ENCODE results near the gene FIGNL1.

The FIGNL1 gene, protein sequence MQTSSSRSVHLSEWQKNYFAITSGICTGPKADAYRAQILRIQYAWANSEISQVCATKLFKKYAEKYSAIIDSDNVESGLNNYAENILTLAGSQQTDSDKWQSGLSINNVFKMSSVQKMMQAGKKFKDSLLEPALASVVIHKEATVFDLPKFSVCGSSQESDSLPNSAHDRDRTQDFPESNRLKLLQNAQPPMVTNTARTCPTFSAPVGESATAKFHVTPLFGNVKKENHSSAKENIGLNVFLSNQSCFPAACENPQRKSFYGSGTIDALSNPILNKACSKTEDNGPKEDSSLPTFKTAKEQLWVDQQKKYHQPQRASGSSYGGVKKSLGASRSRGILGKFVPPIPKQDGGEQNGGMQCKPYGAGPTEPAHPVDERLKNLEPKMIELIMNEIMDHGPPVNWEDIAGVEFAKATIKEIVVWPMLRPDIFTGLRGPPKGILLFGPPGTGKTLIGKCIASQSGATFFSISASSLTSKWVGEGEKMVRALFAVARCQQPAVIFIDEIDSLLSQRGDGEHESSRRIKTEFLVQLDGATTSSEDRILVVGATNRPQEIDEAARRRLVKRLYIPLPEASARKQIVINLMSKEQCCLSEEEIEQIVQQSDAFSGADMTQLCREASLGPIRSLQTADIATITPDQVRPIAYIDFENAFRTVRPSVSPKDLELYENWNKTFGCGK

DNA sequence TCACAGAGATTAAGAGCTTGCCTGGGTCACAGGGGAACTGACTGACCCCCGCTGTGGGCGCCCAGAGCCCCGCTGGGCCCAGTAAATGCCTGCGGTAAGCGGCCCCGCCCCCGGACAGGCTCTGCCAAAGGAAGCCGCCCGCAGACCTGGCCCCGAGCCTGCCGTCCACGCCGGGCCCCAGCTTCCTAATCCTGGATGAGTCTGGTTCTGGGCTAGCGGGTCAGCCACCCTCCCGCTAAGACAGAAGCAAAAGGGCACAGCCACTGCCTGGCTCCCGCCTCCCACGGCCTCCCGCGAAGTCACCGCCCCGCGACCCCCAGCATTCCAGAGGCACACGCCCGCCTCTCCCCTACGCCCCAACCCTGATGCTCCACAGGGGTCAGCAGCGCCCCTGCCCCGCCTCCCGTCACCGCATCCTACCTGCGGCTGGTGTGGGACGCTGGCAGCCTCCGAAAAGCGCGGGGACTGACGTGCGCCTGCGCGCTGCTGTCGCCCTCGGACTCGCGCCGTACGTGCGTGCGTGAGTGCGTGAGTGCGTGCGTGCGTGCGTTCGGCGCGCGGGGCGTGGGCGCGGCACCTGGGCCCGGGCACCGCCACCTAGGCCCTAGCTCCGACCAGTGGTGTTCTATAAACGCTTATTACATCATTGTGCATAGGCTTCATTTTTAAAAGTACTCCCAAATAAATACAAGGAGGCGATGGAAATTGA, at the start of gene FIGNL1:
TSS of gene FIGNL1 (minus strand) at position 470 of the 709 bp plus-strand sequence. CDS start 3,063 bp downstream, outside the sequence.
- DNase-seq = peak; percentile 82

DNA sequence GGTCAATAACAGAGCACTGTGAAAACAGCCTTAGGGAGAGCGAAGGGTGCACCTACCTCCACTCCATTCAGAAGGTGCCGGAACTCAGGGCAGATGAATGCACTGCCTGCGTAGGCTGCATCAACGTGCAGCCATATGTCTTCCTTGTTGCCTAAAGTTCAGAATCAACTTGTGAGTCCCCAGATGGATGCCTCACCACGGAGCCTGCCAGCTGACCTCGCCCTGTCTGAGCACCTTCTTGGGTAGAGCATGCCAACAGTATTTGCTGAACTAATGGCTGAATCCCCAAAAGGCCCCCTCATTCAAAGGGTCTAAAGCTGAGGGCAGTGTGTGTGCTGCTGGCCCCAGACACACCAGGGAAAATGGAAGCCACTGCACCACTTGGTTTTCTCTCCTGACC, 48.9 kb upstream of the FIGNL1 start:
- DNase-seq = no peak

DNA sequence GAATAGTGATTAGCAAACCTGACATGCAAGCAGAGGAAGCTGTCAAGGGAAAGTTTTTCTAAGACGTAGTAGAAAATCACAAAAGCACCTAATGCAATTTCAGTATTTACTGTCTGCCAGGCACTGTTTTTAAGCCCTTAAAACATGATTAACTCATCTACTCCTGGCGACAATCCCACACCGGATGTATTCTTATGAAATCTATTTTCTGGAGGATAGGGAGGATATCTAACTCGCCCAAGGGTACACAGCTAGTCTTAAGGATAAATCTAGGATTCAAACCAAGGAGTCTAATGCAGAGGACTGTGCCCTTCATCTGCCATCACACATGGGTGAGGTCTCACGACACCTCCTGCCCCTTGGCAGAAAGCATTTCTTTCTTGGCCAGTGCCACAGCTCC, 47.8 kb upstream of the FIGNL1 start:
- DNase-seq = no peak

DNA sequence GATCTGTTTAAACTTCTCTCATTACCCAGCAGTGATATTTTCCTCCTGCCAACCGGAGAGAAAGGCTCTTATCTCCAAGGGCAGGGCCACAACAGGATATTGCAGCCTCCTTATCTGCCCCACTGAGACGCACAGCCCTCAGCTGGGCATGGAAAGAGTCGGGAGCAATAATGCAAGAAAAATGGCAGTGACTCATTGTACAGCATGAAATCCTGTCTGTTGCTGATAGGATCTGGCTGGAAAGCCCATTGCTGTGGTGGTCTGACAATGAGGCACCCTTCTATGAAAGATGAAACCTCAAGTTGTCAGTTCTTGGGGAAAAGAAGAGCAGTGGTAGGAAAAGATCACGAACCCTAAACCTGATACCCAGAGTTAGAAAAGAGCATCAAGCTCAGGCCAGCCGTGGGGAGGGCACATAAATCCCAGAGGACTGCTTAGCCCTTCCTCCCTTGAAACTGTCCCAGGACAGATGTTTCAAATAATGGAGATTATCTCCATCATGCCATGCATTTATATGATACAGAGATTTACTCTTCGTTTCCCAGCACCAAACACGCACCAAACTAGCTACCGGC, 47.0 kb upstream of the FIGNL1 start:
- no peak for DNase-seq

DNA sequence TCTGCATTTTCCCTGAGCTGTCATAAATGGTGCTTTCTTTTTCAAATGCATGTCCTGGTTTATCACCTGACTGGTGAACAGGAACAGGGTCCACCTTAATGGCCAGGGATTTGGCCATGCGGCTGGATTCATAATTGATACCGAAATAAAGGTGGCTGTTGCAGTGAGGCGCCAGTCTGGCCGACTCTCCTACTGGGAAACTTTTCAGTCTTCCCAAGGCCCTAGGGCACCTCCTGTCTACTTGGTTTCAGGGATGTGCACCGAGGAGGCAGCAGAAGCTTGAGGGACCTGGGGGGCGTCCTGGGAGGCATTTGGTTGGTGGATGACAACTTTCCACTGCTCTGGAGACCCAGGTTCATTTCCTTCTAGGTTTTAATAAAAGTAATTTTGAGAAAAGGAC, 46.4 kb upstream of the FIGNL1 start:
- DNase-seq = no peak

DNA sequence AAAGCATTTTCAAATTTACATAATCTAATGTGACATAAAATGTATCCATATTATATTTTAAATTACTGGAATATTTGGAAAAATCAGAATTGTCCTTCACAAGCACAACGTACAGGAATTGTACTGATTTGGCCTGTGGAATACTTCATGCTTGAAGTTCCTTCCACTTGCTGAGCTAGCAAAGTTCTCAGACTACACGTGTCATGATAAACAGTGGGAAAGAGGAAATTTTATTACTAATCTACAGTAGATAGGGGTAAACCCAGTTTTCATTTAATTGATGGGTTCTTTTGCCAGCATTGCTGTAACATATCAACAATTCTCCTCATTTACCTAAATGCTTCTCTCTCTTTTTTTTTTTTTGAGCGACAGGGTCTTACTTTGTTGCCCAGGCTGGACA, 45.6 kb upstream of the FIGNL1 start:
- DNase-seq = no peak

DNA sequence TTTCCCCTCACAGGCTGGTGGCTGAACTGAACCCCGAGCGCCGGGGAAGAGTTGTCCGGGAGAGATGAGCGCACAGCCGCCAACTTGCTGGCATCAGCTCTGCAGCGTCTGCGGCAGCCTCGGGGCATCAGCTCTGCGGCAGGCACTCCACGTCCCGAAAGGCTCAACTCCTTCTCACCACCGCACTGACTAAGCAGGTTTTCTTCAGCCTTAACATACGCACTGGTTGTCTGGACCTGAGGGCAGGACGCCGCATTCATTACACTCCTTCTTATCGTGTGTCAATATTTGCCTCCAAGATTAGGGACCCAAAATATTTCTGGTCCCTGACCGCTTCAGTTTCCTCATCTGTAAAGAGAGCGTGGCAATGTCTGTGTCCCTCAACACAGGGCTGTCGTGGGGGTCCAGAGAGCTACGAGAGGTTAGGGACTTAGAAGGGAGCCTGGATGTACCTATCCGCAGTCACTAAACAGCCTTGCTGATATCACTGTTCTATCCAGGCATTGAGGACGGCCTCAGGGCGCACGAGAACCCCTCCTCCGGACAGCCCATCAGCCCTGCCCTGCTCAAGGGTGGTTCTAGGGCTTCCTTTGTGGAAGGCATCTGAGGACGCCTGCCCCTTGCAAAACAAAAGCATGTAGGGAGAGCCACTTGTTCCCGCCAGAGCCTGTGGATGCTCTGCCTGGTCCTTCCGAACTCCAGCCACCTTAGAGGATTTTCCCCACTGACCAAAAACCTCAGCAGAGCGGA, 42.8 kb upstream of the FIGNL1 start:
- DNase-seq = no peak

DNA sequence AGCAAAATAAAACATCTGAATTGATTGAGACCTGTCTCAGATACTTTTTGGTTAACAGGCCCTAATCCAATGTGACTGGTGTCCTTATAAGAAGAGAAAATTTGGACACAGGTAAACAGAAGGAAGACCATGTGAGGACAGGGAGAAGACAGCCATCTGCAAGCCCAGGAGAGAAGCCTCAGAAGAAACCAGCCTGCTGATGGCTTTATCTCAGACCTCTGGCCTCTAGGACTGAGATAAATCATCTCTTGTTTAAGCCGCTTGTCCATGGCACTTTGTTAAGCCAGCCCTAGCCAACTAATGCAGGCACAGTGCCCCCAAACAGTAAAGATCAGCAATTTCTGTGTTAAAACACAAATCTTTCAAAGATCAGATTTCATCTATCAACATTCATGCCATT, 41.8 kb upstream of the FIGNL1 start:
- no peak for DNase-seq

DNA sequence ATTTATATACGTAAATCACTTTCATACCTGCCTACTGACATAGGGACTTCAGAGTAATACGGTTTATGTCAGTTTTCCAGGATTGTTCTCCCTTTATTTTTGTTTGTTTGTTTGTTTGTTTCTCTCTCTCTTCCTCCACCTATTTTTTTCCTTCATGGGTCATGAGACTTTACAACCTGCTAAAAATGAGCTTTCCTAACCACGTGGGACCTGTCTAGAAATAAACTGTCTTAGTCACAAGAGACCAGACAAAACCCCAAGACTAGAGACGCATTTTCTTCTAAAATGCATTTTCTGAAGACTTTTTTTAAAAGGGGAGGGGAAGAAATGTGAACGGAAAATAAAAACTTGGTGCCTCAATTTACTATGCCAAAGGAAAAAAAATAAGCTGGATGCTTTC, 41.1 kb upstream of the FIGNL1 start:
- no peak for DNase-seq

DNA sequence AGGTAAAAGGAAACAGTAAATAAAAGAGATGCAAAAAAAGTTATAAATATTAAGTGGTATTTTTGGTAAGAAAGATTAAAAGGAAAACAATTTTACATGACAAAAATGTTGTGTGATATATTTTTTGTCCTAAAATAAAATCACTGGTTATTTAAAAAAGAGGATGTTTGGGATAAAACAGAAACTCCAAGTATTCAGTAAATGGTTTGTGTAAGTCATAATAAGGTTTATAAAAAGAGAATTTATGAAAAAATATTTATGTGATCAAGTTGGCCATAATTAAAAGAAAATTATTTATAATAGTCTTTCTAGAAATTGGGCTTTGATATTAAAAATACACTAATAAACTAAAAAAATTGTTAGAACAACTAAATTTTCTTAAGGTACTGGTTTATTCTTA, 38.2 kb upstream of the FIGNL1 start:
- no peak for DNase-seq

DNA sequence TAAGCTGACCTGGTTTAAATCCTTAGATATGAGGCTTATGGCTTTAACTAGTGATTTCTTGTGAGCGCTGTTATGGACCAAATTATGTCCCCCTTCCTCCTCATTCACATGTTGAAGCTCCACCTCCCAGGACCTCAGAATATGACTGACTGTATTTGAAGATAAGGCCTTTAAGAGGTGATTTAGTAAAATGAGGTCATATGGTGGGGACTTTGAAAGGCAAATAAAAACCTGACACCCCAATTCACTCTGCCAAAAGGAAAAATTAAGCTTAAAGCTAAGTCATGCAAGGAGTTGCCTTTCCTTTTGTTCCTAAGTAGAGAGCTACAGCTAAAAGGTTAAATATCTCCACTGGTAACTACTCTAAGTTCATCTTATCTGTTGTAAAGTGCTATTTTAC, 36.4 kb upstream of the FIGNL1 start:
- no peak for DNase-seq

DNA sequence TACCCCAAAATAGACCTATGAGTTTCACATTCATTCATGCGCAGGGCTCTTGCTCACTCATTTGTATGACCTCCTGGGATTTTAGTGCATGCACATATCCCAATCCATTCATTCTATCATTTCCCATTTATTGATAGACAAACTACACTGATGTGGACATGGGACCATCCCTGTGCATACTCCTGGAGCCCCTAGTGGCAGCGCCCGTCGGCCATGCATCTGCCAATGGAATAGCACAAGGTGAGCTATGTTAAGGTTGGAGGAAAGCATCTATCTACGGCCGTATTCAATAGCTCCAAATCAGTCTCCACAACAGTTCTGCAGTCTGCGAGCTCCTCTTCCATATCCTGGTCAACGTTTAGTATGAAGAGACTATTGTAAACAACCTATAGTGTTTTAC, 31.7 kb upstream of the FIGNL1 start:
- no peak for DNase-seq

DNA sequence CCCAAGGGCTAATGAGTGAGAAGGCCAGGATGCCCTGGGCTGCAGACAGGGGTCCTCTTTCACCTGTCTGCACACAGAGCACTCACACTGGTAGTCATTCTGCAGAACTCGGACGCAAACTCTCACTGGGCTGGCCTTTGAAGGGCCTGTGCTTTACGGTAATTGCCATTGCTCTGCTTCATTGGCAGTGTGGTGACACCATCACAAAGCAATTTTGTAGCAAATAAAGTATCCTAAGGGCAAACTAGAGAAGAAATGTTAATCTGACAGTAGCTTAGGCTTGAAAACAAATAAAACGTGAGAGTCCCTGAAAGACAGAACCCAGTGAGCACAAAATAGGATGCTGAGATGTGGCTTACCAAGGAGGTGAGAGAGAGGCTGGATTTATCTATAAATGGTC, 30.6 kb upstream of the FIGNL1 start:
- DNase-seq = peak; percentile 69

DNA sequence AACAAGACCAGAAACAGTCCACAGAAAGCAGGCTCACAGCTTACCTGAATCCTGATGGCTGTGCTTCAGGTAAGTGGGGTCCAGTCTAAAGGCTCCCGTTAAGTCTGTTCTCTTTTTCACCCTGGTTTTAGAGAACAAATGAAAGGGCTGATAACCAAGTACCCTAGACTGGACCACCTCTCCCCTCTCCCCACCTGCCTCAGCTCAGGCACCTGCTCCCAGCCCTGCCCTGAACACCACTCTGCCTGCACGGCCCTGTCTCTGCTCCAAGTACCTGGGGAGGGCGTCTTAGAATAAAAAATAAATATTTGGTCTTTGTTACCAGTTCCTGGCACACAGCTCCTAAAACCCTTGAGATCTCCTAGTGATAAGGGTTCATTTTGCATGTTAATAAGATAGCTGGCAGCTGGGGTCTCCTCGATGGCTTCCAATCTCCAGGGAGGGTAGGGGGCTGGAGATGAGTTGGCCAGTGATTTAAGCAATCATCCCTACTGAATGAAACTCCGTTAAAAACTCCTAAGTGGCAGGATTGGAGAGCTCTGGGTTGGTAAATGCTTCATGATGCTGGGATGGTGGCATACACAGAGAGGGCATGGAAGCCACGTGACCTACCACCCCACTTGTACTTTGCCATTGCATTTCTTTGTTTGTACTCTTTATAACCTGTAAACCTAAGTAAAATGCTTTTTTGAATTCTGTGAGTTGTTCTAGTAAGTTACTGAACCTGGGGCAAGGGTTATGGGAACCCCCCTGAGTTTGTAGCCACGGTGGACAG, 29.8 kb upstream of the FIGNL1 start:
- peak; percentile 93 for DNase-seq

DNA sequence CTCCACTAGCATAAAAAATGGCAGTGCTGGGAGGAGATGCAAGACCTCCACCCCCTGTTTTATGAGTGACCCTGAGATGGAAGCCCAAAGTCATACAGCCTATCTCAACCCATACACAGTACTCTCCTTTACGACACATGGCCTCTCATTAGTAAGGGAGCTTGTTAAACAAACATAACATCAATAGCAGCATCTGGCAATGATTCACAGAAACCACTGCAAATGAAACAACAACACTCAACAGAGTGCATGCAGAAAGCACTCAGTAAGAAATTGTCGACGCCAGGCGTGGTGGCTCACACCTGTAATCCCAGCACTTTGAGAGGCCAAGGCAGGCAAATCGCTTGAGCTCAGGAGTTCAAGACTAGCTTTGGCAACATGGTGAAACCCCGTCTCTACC, 27.5 kb upstream of the FIGNL1 start:
- DNase-seq = peak; percentile 13

DNA sequence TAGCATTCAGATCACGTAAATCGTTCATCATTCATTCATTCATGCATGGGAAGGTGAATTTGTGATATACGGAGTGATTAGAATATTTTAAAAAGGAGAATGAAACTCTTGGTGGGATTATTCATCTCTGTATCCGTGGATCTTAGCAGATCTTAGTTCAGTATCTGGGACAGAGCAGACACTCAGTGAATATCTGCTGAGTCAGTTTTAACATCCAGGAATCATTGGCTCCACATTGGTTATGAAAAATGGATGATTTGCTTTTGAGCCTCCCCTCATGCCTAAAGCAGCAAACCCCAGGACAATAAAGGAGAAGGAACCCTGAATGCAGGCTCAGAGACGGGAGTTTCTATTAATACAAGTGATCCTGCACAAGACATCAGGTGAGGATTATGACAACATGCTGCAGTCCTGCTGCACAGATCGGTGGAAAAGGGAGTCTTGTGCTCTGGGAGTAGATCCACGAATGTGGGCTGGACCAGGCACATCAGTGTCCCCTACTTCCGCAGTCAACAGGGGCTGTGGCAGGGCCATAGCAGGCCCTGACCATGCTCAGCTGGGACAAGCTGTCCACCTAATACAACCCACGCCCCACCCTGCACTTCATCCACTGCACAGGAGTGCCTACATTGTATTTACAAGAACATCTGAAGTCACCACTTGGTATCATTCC, 26.9 kb upstream of the FIGNL1 start:
- DNase-seq = no peak

DNA sequence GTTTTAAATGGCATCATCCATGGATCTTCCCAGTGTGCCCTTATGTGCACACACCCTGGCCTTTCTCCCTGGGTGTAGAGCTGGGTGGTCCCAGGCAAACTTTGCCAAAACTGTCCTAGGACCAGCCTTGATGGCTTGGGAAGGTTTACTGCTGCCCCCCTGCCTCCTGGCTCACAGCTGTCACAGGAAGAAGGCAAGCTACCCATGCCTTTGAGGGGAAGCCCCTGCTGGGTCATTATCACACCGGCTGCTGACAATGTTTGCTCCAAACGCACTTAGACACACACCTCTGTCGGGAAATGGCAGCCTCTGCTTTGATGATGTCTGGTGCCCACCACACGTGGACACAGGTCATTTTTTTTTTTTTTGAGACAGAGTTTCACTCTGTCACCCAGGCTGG, 25.2 kb upstream of the FIGNL1 start:
- no peak for DNase-seq

DNA sequence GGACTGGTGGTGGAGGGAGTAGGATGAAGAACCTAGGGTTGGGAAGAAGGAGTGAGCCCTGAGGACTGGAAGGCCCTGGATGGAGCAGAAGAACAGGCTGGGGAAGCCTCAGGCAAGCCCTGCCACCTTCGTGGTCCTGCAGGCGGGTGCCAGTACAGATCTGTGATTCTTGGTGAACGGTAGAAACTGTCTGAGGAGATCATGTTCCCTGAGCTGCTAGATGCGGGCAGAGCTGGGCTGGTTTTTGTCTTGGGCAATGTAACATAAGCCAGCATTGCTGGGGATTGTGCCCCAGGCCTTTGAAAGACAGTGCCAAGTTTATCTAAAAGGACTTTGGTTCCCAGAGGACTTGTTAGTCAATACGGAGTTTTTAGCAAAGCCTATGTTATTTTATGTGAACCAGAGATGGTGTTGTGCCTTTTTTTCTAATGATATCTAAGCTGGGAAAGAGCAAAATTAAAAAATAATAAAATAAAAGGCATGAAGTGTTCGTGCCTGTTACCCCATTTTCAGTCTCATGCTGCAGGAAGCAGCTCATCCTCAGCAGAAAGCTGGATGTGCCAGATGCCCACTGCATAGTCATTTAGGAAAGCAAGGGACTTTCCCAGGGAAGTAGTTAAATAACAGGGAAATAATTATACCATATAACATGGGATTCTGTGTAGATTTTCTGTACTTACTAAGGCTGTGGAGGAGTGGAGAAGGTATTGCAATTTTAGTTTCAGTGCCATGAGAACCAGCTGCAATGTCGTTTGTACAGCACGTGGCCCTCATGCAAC, 24.4 kb upstream of the FIGNL1 start:
- DNase-seq = no peak

DNA sequence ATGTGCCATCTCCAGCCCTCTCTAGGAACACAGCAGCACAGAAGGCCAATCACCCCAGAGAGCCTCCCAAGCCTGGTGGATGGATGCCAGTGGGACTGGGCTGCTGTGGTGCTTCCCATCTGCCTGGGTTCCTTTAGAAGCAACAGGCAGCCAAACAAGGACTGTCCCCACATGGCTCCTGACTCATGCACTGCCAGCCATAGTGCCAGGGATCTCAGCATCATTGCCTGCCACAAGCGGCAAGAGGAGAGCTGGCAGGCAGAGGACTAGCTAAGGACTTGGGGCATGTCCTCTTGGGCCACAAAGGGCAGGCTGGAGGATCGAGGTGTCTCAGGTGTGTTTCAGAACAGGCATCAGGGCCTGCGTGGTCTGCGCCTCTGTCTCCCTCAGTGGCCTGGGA, 23.4 kb upstream of the FIGNL1 start:
- no peak for DNase-seq

DNA sequence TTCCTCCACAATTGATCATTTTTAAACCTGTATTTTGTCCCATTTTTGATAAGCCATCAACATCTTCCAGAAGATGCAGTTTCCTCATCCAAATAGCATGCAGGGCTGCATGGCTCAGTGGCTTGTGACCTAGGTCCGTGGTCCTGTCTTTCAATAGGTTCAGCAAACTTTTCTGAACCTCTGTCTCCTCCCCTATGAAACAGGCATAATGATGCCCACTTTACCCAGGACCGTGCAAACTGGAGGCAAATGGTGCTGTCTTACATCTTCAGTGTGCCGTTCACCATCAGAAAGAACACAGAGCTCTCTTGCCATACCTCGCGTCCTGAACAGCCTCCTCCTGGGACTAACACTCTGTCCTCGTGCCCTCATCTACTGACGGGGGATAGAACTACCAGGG, 22.3 kb upstream of the FIGNL1 start:
- DNase-seq = no peak

DNA sequence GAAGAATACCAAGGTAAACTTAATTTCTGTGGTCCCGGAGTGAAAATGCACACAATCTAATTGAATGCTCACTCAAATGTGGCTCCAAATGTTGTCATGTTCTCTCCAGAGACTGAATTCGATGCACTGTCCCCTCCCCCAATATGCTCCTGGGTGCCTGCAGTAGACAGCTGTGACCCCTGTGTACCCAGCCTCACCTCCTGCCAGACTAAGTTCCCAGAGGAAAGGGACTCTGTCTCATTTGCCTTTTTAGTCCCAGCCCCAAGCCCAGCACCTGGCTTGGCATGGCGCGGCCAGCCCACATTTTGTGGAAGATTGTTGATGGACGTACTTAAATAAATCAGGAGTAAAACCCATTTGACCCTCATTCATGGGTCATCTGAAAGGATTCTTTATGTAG, 21.8 kb upstream of the FIGNL1 start:
- DNase-seq = no peak
